Activated CD8-positive, alpha-beta T cell treated with anti-CD3 and anti-CD28 coated beads for 36 hours (primary cell): ENCODE measurements around the gene PTPN14. TPM values are rescaled to one million over a fixed set of nuclear protein-coding genes. Genes with fewer than 3 reads are reported as not detected.

Experiments
- ATAC-seq: fragments of 200-7000 bp; cut with Tn5 transposase; one replicate; pipeline ENCODE4 v1.10.0; 2021; ENCODE audit warnings: mild to moderate bottlenecking, moderate library complexity
- CTCF ChIA-PET: fragments of 350-600 bp; sonication (Branson Sonifier 250); formaldehyde crosslinking; loops from one replicate; lab custom pipeline; 2021; ENCODE audit warnings: antibody characterized with exemption; lab: Charles Lee
- POLR2A ChIA-PET: fragments of 350-600 bp; sonication (Branson Sonifier 250); formaldehyde crosslinking; loops from one replicate; lab custom pipeline; 2021; ENCODE audit warnings: antibody characterized with exemption; lab: Charles Lee
- DNase-seq: peaks from one replicate; pipeline ENCODE4 v3.0.0-alpha.2; 2020
- H3K27ac Mint-ChIP-seq: one replicate; pipeline ENCODE4 v1.8.0; 2021; ENCODE audit warnings: mild to moderate bottlenecking, mixed read lengths
- H3K27me3 Mint-ChIP-seq: one replicate; pipeline ENCODE4 v1.8.0; 2021; ENCODE audit warnings: mixed read lengths
- H3K36me3 Mint-ChIP-seq: one replicate; pipeline ENCODE4 v1.8.0; 2021; ENCODE audit warnings: low read depth, mixed read lengths
- H3K4me1 Mint-ChIP-seq: one replicate; pipeline ENCODE4 v1.8.0; 2021; ENCODE audit warnings: low read depth, mixed read lengths
- H3K4me3 Mint-ChIP-seq: one replicate; pipeline ENCODE4 v1.8.0; 2021; ENCODE audit warnings: mild to moderate bottlenecking, moderate library complexity, mixed read lengths
- H3K9me3 Mint-ChIP-seq: one replicate; pipeline ENCODE4 v1.8.0; 2021; ENCODE audit warnings: mixed read lengths
- CTCF ChIP-seq: fragments of 200-600 bp; IDR thresholded peaks from one replicate; pipeline ENCODE4 v1.8.0; 2022; ENCODE audit warnings: antibody characterized with exemption, mild to moderate bottlenecking
- intact Hi-C: fragments of 100-400 bp; cut with micrococcal nuclease; formaldehyde crosslinking; loops from one replicate; pipeline ENCODE4 v1.10.0; 2022
- total RNA-seq, 2 experiments: library from RNA; stranded (reverse); gene quantifications; one replicate each; pipeline ENCODE4 v1.2.3, GENCODE V29; 2021

The PTPN14 gene
- total RNA-seq, 2 experiments from 2014 or later: 0.27 to 0.34 TPM

GRCh38 chr1:214466403-214467077 is 84.9 kb downstream of the PTPN14 start:
- POLR2A ChIA-PET: no interaction called here
- Mint-ChIP-seq H3K27me3 (no peaks in the 10 kb centered on the region), H3K27ac (no peak overlapping the region), H3K36me3 (no peaks in the 10 kb centered on the region), H3K4me1 (peaks cover 2% of the 10 kb centered on the region), H3K4me3 (no peak overlapping the region), H3K9me3 (no peaks in the 10 kb centered on the region)
- ATAC-seq (no peak), DNase-seq (no peak)
- intact Hi-C loops: no loop called here
- no peak for TF ChIP-seq CTCF
- CTCF ChIA-PET: no interaction called here

GRCh38 chr1:214464445-214465287 is 86.7 kb downstream of the PTPN14 start:
- Mint-ChIP-seq H3K9me3 (no peaks in the 10 kb centered on the region), H3K27me3 (no peaks in the 10 kb centered on the region), H3K4me1 (no peaks in the 10 kb centered on the region), H3K27ac (no peak overlapping the region), H3K36me3 (no peaks in the 10 kb centered on the region), H3K4me3 (no peak overlapping the region)
- ChIA-PET CTCF (no interaction called here), POLR2A (no interaction called here)
- ATAC-seq: no peak
- intact Hi-C loops: no loop called here
- DNase-seq: no peak
- no peak for TF ChIP-seq CTCF

- Mint-ChIP-seq H3K36me3 (no peaks in the 10 kb centered on the region), H3K4me1 (no peaks in the 10 kb centered on the region), H3K27me3 (no peaks in the 10 kb centered on the region), H3K9me3 (no peaks in the 10 kb centered on the region), H3K4me3 (no peak overlapping the region), H3K27ac (no peak overlapping the region)
- no peak for ATAC-seq
- ChIA-PET POLR2A (no interaction called here), CTCF (interaction anchor here (1.5 kb wide), 1 partner anchor 10 kb away, joined by 4 read pairs; no protein-coding TSS in a partner anchor)
- intact Hi-C loops: no loop called here
- no peak for DNase-seq
- TF ChIP-seq CTCF: no peak
Measured at GRCh38 chr1:214463596-214463995, 87.8 kb downstream of the PTPN14 start.

GRCh38 chr1:214462882-214463281 is 88.5 kb downstream of the PTPN14 start:
- H3K27me3 Mint-ChIP-seq: no peaks in the 10 kb centered on the region
- no peak for DNase-seq
- no peak for TF ChIP-seq CTCF
- no peak for ATAC-seq
- H3K36me3 Mint-ChIP-seq: no peaks in the 10 kb centered on the region
- no peaks in the 10 kb centered on the region for H3K4me1 Mint-ChIP-seq
- CTCF ChIA-PET: interaction anchor here (1.5 kb wide), 1 partner anchor 11 kb away, joined by 4 read pairs; no protein-coding TSS in a partner anchor
- POLR2A ChIA-PET: no interaction called here
- H3K27ac Mint-ChIP-seq: no peak overlapping the region
- intact Hi-C loops: no loop called here
- no peak overlapping the region for H3K4me3 Mint-ChIP-seq
- no peaks in the 10 kb centered on the region for H3K9me3 Mint-ChIP-seq

GRCh38 chr1:214461305-214461704 is 90.1 kb downstream of the PTPN14 start:
- ChIA-PET POLR2A (no interaction called here), CTCF (no interaction called here)
- Mint-ChIP-seq H3K36me3 (no peaks in the 10 kb centered on the region), H3K27me3 (no peaks in the 10 kb centered on the region), H3K9me3 (no peaks in the 10 kb centered on the region), H3K27ac (no peak overlapping the region), H3K4me1 (no peaks in the 10 kb centered on the region), H3K4me3 (no peak overlapping the region)
- intact Hi-C loops: no loop called here
- DNase-seq (no peak), ATAC-seq (no peak)
- no peak for TF ChIP-seq CTCF
